Measurements from ENCODE around the gene KRT76.

GRCh38 chr12:52800259-52800917 lies 23.2 kb upstream of the KRT76 start:
- no peak for TF ChIP-seq POLR2A (IDR thresholded peaks at IDR 0.05)
- no peak for TF ChIP-seq CTCF (IDR thresholded peaks at IDR 0.05)

Measured in testis (tissue), 2 donors.